Ishikawa (cell line): ENCODE results near the gene CNGA1.

Experiments used
- RAD21 ChIP-seq: IDR thresholded peaks from 2 replicates; pipeline ENCODE4 v1.6.1; 2012; ENCODE audit warnings: low read depth
- TF ChIP-seq, protein P1 (sequence below): IDR thresholded peaks from 2 replicates; pipeline ENCODE4 v1.6.1; 2012; ENCODE audit warnings: low read depth, mild to moderate bottlenecking

GRCh38 chr4:47939456-47939855, 77.0 kb downstream of the CNGA1 start:
- no peak for TF ChIP-seq RAD21
- TF ChIP-seq, protein P1, sequence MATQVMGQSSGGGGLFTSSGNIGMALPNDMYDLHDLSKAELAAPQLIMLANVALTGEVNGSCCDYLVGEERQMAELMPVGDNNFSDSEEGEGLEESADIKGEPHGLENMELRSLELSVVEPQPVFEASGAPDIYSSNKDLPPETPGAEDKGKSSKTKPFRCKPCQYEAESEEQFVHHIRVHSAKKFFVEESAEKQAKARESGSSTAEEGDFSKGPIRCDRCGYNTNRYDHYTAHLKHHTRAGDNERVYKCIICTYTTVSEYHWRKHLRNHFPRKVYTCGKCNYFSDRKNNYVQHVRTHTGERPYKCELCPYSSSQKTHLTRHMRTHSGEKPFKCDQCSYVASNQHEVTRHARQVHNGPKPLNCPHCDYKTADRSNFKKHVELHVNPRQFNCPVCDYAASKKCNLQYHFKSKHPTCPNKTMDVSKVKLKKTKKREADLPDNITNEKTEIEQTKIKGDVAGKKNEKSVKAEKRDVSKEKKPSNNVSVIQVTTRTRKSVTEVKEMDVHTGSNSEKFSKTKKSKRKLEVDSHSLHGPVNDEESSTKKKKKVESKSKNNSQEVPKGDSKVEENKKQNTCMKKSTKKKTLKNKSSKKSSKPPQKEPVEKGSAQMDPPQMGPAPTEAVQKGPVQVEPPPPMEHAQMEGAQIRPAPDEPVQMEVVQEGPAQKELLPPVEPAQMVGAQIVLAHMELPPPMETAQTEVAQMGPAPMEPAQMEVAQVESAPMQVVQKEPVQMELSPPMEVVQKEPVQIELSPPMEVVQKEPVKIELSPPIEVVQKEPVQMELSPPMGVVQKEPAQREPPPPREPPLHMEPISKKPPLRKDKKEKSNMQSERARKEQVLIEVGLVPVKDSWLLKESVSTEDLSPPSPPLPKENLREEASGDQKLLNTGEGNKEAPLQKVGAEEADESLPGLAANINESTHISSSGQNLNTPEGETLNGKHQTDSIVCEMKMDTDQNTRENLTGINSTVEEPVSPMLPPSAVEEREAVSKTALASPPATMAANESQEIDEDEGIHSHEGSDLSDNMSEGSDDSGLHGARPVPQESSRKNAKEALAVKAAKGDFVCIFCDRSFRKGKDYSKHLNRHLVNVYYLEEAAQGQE = no peak
